ENCODE data around the gene PCP2. TPM values are rescaled to one million over a fixed set of nuclear protein-coding genes. Genes with fewer than 3 reads are reported as not detected.

The PCP2 gene
- total and polyA plus RNA-seq, 2 experiments from 2014 or later, result not detected

DNA sequence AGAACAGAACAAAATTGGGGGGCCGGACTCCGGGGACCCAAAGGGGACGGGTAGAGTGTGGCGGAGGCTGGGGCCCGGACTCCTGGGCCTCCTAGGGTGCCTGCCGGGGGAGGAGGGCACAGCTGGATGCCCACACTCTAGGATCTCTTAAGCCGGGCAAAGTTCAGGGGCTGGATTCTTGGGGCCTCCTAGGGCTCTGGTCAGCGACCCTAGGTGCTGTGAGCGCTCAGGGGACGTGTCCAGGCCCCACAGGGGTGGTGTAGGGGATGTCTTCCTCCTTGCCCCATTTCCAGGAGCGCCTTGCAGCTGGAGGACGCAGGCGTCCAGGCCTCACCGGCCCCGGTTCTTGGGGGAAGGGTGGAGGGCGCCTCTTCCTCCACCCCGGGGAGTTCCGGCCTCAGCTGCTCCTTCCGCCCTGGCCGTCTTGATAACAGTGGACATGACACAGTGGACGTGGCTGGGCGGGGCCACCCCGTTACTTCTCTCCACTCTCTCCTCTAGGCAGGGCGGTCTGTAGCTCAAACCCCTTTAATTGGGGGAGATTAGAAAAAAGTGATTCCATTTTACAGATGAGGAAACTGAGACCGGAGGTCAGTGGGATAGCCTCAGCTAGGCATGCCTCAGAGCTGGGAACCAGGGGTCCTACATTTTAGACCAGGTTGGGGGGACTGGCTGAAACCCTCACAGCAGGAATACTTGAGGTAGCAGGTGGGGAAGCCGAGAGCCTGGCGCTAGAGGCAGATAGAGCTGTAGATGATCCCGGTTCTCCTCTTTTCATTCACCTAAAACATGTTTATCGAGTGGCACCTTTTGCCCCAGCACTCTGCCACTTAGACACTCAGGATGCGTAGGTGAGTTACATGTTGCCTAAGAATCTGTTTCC is 4.1 kb upstream of the PCP2 start:
- H3K9ac ChIP-seq, result no peak overlapping the region

DNA sequence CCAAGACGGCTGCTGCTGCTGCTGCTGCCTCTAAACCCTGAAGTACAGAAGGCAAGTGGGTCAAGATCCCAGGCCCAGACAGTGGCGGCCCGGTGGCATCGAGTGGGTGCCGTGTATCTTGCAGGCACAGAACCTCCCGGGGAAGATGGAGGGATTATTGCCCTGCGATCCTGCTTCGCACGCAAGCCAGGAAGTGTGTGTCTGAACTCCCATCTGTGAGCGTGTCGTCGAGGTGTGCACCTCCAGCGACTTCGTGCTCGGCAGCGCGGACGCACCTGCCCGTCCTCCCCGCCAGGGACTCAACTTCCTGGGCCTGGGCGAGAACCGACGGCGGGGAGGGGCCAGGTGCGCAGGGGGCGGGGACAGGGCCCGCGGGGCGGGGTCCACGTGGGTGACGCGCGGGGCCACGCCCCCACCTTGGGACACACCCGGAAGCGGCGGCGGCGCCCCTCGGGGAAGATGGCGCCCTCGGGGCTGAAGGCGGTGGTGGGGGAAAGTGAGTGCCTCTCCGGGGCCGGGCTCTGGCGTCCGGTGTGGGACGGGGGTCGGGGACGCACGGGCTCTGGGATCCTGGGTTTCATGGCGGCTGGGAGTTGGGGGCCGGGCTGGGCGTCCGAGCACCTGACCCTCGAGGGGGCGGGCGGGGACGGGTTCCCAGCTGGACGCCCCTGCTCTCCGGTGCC is 3.3 kb upstream of the PCP2 start, which contains the start of gene STXBP2:
Gene STXBP2 (plus strand): TSS at position 420 of the 683 bp plus-strand sequence. CDS start 40 bp downstream, at position 460.
- 15 to 24% methylated on average over 24 to 55 of the region's 61 CpGs for WGBS, 2 experiments (ENCODE audit: low coverage in 1 of 2, low lambda C conversion rate in 2 of 2, missing lambda C conversion rate in 2 of 2)
- in situ Hi-C loops (cut with MboI), result no loop called here
- H3K9me2 ChIP-seq (ENCODE audit: insufficient read depth), result no peaks in the 10 kb centered on the region
- TF ChIP-seq EZH2phosphoT487 (IDR thresholded peaks at IDR 0.05; ENCODE audit: insufficient read depth, low read depth) (no peak), EZH2 (IDR thresholded peaks at IDR 0.05; ENCODE audit: insufficient read depth, poor library complexity, severe bottlenecking) (no peak)
- no peak within 1 kb of the TSS for H3K9ac ChIP-seq
- no peaks in the 10 kb centered on the region for H3K4me1 ChIP-seq (ENCODE audit: insufficient read depth)
- H2AFZ ChIP-seq, result no peak within 1 kb of the TSS
- H3K4me2 ChIP-seq (ENCODE audit: unreplicated experiment), result no peak within 1 kb of the TSS
- H3K36me3 ChIP-seq (ENCODE audit: low read depth), result no peaks in the 10 kb centered on the region
- no peaks in the 10 kb centered on the region for H3K9me3 ChIP-seq (ENCODE audit: low read depth)
- H3K4me3 ChIP-seq, result no peak within 1 kb of the TSS
- H3K27me3 ChIP-seq (replicated peaks; ENCODE audit: insufficient read depth), result 0 out of 2 replicates have a peak, but pooled peaks cover 7% of the 10 kb centered on the region
- no peak within 1 kb of the TSS for H3K27ac ChIP-seq
- no peaks in the 10 kb centered on the region for H3F3A ChIP-seq (ENCODE audit: insufficient read depth)
- H3K79me2 ChIP-seq (ENCODE audit: insufficient read depth), result peaks cover 1% of the 10 kb centered on the region; the same call in 1 of the 2 replicates
- DNase-seq, result peak; percentile 25
- H4K20me1 ChIP-seq (ENCODE audit: insufficient read depth), result no peaks in the 10 kb centered on the region

More for the DNA sequence above, 4.1 kb upstream of the PCP2 start:
- no peak overlapping the region for H2AFZ ChIP-seq
- no peak for TF ChIP-seq EZH2phosphoT487 (IDR thresholded peaks at IDR 0.05; ENCODE audit: insufficient read depth, low read depth)
- no peak for TF ChIP-seq EZH2 (IDR thresholded peaks at IDR 0.05; ENCODE audit: insufficient read depth, poor library complexity, severe bottlenecking)
- 0 out of 2 replicates have a peak, but pooled peaks cover 7% of the 10 kb centered on the region for H3K27me3 ChIP-seq (replicated peaks; ENCODE audit: insufficient read depth)
- no peaks in the 10 kb centered on the region for H3F3A ChIP-seq (ENCODE audit: insufficient read depth)
- no peaks in the 10 kb centered on the region for H3K9me2 ChIP-seq (ENCODE audit: insufficient read depth)
- H3K36me3 ChIP-seq (ENCODE audit: low read depth), result no peaks in the 10 kb centered on the region
- no peak overlapping the region for H3K27ac ChIP-seq
- no peaks in the 10 kb centered on the region for H3K9me3 ChIP-seq (ENCODE audit: low read depth)
- 37 to 47% methylated on average over 25 to 30 of the region's 30 CpGs for WGBS, 2 experiments (ENCODE audit: low coverage in 1 of 2, low lambda C conversion rate in 2 of 2, missing lambda C conversion rate in 2 of 2)
- DNase-seq, result no peak
- no peak overlapping the region for H3K4me3 ChIP-seq
- H4K20me1 ChIP-seq (ENCODE audit: insufficient read depth), result no peaks in the 10 kb centered on the region
- in situ Hi-C loops (cut with MboI), result no loop called here
- H3K4me2 ChIP-seq (ENCODE audit: unreplicated experiment), result no peak overlapping the region
- H3K79me2 ChIP-seq (ENCODE audit: insufficient read depth), result no peaks in the 10 kb centered on the region
- H3K4me1 ChIP-seq (ENCODE audit: insufficient read depth), result no peaks in the 10 kb centered on the region

DNA sequence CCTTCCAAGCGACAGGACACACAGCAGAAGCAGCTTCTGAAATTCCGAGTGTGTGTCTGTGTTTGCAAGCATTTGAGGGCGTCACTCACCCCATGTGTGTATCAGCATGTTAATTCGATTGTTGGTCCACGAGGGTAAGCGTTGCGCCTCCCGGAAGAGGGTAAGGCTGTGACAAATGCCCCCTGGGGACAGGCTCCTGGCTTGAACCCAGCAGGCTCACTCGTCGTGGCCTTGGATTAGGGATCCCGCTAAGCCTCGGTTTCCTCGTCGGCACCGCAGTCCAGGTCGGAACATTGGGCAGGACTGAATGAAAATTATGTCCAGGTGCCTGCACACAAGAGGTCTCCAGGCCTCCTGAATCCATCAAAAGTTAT is 2.8 kb upstream of the PCP2 start:
- Histone ChIP-seq H3K4me1 (ENCODE audit: insufficient read depth) (no peaks in the 10 kb centered on the region), H3K27ac (no peak overlapping the region), H3K9me3 (ENCODE audit: low read depth) (no peaks in the 10 kb centered on the region), H3K4me2 (ENCODE audit: unreplicated experiment) (no peak overlapping the region), H3K9me2 (ENCODE audit: insufficient read depth) (no peaks in the 10 kb centered on the region), H3K36me3 (ENCODE audit: low read depth) (no peaks in the 10 kb centered on the region), H3K79me2 (ENCODE audit: insufficient read depth) (peaks cover 7% of the 10 kb centered on the region), H3K27me3 (replicated peaks; ENCODE audit: insufficient read depth) (0 out of 2 replicates have a peak, but pooled peaks cover 7% of the 10 kb centered on the region), H3K4me3 (no peak overlapping the region), H3K9ac (no peak overlapping the region), H3F3A (ENCODE audit: insufficient read depth) (no peaks in the 10 kb centered on the region), H2AFZ (no peak overlapping the region), H4K20me1 (ENCODE audit: insufficient read depth) (no peaks in the 10 kb centered on the region)
- DNase-seq, result no peak
- TF ChIP-seq EZH2 (IDR thresholded peaks at IDR 0.05; ENCODE audit: insufficient read depth, poor library complexity, severe bottlenecking) (no peak), EZH2phosphoT487 (IDR thresholded peaks at IDR 0.05; ENCODE audit: insufficient read depth, low read depth) (no peak)
- 59 to 70% methylated on average over 16 of the region's 16 CpGs for whole genome bisulfite sequencing, 2 experiments (ENCODE audit: low coverage in 1 of 2, low lambda C conversion rate in 2 of 2, missing lambda C conversion rate in 2 of 2)
- in situ Hi-C loops (cut with MboI), result no loop called here

DNA sequence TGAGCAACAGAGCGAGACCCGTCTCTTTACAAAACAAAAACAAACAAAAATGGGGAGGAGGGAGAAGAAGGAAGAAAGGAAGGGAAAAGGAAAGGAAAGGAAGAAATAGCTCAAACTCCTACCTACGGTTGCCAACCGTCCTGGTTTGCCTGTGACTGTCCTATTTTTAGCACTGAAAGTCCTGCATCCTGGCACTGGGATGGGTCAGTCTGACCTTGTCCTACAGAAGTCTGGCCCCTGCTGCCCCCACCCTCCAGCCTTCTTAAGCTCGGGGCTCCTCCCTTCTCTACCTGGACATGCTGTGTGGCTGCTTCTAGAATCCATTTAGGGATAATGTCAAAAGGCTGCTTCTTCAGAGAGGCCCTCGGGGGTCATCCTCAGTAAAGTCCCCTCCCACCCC is 2.2 kb upstream of the PCP2 start:
- peaks cover 4% of the 10 kb centered on the region; the same call in 1 of the 2 replicates for H3K4me1 ChIP-seq (ENCODE audit: insufficient read depth)
- in situ Hi-C loops (cut with MboI), result no loop called here
- no peak overlapping the region for H3K4me2 ChIP-seq (ENCODE audit: unreplicated experiment)
- TF ChIP-seq EZH2phosphoT487 (IDR thresholded peaks at IDR 0.05; ENCODE audit: insufficient read depth, low read depth) (no peak), EZH2 (IDR thresholded peaks at IDR 0.05; ENCODE audit: insufficient read depth, poor library complexity, severe bottlenecking) (no peak)
- H3K4me3 ChIP-seq, result no peak overlapping the region
- H3K27ac ChIP-seq, result no peak overlapping the region
- no peak for DNase-seq
- H3K27me3 ChIP-seq (replicated peaks; ENCODE audit: insufficient read depth), result 0 out of 2 replicates have a peak, but pooled peaks cover 7% of the 10 kb centered on the region
- peaks cover 13% of the 10 kb centered on the region for H3K79me2 ChIP-seq (ENCODE audit: insufficient read depth)
- no peak overlapping the region for H2AFZ ChIP-seq
- no peaks in the 10 kb centered on the region for H3K9me3 ChIP-seq (ENCODE audit: low read depth)
- no peaks in the 10 kb centered on the region for H4K20me1 ChIP-seq (ENCODE audit: insufficient read depth)
- H3K9ac ChIP-seq, result no peak overlapping the region
- 51 to 59% methylated on average over 6 of the region's 6 CpGs for WGBS, 2 experiments (ENCODE audit: low coverage in 1 of 2, low lambda C conversion rate in 2 of 2, missing lambda C conversion rate in 2 of 2)
- no peaks in the 10 kb centered on the region for H3K9me2 ChIP-seq (ENCODE audit: insufficient read depth)
- H3K36me3 ChIP-seq (ENCODE audit: low read depth), result no peaks in the 10 kb centered on the region
- no peaks in the 10 kb centered on the region for H3F3A ChIP-seq (ENCODE audit: insufficient read depth)

Data from GM23248 (cell line).